Activated CD4-positive, alpha-beta T cell treated with anti-CD3 and anti-CD28 coated beads, Interleukin-2, Interleukin-6, amounts not matched to agents 100 ng/mL and 50 ng/mL, durations not matched to agents 16 hours and 8 hours (primary cell): Measurements from ENCODE around the gene GLI2.

Experiments
- DNase-seq: peaks from one replicate; pipeline ENCODE4 v3.0.0-alpha.2; 2020

The GLI2 gene

GRCh38 chr2:120715353-120715752, 20.3 kb upstream of the GLI2 start:
- no peak for DNase-seq

DNA sequence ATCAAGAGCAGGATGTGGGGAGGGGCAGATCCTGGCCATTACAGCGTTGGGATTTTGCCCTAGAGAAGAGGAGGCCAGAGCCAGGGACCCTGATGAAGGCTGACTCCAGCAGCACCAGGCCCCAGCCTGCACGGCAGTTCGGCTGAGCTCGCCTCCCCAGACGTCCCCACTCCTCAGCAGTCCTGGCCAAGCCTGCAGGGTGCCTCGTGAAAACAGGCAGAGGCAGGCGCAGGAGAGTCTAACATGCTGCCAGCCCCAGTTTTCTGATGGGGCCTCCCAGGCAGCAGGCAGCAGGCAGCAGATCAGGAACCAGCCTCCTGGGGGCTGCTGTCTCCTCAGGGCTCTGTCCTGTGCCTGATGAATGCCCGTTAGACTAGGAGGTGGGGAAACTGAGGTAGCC, 19.7 kb upstream of the GLI2 start:
- DNase-seq, result no peak

GRCh38 chr2:120716641-120717585, 18.8 kb upstream of the GLI2 start:
- no peak for DNase-seq

- no peak for DNase-seq
These were observed 16.2 kb upstream of the GLI2 start for GRCh38 chr2:120719491-120719890.

DNA sequence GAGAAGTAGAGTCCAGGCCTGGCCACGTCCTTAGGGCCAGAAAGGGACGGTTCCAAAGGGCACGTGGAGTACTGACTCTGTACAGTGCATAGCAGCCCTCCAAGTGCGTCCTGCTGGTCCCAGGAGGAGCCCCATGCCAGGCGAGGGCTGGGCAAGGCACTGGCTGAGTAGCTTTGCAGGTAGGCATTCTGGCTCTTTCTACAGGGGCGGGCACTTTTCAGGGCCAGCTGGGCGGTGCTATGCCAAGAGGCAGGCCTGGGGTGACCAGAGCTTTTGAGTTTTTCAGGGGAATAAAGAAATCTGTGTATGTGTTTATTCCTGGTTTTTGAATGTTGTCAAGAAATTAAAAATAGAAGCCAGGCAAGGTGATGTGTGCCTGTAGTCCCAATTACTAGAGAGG, 15.4 kb upstream of the GLI2 start:
- no peak for DNase-seq

- DNase-seq, result no peak
These were observed 14.8 kb upstream of the GLI2 start for GRCh38 chr2:120720746-120721375.

- no peak for DNase-seq
These were observed 13.5 kb upstream of the GLI2 start for GRCh38 chr2:120722246-120722567.

DNA sequence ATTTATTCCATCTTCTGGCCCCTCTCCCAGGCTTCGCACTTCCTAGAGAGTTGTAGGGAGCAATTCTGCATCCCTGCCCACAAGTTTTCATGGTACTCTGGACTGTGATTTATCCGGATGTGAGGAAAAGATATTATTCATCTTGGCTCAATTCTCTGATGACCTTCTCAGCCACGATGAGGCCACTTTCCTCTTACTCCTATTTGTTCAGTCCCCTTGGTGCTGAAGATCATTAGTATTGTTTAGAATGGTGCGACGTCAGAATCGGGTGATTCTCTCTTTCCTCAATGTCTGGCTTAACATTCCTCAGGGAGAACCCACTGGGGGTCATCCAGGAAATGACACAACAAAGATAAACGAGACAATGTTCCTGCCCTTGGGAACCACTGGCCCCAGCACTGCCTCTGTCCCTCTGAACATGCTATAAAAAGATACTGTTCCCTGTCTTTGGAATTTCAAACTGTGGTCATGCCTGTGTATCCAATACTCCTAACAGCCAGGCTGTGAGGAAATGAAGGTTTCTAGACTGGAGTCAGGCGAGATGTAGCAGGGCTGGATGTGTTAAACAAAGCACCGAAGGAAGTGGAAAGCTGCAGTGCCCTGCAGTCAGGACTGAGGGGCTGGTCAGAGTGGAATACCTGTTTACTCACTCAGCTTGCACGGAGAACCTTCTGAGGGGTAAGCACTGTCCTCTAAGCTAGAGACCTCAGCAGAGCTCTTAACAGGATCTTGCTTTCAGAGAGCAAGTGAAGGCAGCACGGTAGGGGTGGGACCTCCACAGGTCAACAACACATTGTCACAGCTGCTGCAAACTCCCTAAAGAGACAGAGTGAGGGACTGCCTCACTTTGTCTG, 12.9 kb upstream of the GLI2 start:
- no peak for DNase-seq

- no peak for DNase-seq
These were observed 9.4 kb upstream of the GLI2 start for GRCh38 chr2:120726245-120726644.

DNA sequence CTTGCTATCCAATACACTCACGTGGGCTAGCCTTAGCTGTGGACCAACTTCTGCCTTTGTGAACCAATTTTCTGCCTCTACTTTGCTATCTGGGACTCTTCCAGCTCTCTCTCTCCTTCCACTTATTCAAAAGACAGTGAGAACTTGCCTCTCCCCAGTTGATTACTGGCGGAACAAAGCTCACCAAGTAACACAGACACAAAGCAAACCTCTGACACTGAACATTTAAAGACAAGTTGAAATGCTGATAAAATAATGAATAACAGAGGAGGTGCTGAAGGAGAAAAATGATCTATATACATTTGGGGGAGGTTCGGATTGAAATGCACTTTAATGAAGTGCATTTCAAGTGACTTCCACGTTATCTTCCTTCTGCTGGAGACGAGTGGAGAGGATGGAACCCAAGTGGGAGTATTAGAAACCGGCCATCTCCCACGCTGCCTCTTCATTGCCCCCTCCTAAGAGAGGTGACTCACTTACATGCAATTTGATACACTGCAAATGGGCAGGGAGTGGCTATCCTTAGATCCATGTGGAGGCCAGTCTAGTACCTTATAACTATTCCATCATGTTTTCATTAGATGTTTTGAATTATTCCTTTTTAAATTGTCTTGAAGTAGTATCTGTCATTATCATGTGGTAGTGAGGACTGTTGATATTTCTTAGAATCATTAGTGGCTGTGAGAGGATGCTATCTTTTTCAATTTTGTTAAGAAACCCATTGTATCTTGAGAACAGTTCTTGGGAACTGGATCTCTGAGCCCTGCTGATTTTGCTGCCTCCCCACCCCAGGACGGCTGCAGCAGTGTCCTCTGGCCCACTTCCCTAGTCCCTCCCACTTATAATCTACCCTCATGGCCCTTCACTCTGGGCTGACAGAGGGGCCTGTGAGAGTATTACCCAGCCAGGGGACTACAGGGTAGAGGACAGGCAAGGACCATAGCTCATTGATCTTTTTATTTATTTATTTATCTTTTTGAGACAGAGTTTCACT, 6.0 kb upstream of the GLI2 start:
- DNase-seq, result no peak

DNA sequence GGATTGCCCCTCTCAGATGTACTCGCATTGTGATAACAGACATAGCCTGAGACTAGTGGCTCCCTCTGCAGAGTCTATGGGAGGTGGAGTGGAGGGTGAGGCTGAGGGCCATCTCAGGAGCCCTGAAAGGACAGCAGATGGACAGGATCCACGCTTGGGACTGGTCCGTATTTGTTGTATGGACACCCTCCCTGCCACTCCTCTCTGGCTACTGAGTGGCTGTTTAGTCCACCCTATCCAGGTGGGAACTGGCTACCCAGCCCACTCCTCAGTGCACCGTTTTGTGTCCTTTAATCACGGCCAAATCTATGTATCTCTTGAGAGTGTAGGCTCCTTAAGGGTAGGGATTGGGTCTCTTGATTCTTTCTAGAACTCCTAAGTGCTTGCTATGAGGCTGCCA, 4.5 kb upstream of the GLI2 start:
- no peak for DNase-seq

DNA sequence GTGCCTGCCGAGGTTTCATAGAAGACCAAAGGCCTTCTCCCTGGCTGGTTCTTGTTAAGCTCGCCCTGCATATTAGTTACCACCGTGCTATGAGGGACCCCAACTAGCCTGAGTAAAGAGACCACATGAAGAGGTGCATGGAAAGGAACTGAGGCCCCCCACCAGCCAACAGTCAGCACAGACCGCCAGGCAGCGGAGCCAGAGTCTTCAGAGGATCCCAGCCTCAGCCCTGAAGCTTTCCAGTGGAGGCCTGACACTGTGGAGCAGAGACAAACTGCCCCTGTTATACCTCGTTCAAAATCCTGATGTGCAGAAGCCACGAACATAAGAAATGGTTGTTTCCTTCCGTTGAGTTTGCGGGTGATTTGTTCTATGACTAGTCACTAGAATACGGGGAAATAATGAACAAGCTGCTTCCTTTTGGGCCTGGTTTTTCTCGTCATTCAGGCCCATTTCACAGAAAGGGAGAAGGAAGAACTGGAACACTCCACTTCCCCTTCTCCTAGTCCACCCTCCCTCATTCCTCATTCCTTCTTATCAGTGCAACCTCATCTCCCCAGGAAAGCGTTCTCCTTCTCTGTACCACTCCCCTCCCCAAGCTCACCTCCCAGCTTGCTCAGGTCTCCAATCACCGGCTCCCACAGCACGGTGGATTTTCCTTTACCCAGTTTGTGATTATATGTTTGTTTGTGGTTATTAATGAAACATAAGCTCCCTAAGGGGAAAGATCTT, 3.0 kb upstream of the GLI2 start:
- peak; percentile 11 for DNase-seq

GRCh38 chr2:120733238-120733932, 2.3 kb upstream of the GLI2 start:
- no peak for DNase-seq

- DNase-seq, result no peak
These were observed 577 bp upstream of the GLI2 start for GRCh38 chr2:120734930-120735651.

GRCh38 chr2:120736202-120736623, 545 bp downstream of the GLI2 start:
- DNase-seq, result no peak

- DNase-seq, result no peak
These were observed 1.1 kb downstream of the GLI2 start for GRCh38 chr2:120736624-120737339.

DNA sequence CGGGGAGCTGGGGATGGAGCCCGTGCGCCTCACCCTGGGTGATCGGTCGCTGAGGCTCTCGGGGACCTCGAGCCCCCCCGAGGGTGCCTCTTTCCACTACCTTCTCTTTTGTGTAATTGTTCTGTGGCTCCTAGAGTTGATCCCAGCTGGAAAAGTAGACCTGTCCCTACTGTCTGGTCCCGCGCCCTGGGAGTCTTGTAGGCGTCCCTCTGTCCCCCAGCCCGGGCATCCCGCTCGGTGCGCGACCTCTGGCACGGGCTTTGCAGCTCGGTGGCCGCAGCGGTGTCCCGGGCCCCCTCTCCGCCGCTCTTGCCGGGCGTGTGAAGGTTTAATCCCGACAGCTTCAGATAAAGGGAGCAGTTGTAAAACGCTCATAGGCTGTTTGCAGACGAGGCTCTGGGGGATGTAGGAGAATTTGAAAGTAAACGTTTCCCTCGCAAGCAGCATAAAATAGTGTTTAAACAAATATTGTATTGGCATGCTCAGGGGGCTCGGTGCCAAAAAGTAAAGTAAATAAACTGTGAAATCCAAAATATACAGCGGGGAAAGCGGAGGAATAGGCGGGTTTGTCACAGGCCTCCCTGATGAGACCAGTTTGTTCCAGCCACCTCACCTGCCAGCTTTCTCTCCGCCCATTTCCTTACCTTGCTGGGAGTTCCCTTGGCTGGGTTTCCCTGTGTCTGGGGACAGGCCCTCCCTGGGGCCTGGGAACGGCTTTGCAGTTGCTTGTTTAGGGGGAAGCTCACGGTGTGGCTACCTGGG, 1.9 kb downstream of the GLI2 start:
- DNase-seq, result no peak

GRCh38 chr2:120738117-120738516, 2.4 kb downstream of the GLI2 start:
- DNase-seq, result no peak
